Measurements from ENCODE around the gene PLCB3. TPM values are rescaled to one million over a fixed set of nuclear protein-coding genes. Genes with fewer than 3 reads are reported as not detected.
A peak's percentile ranks its signal among the peaks of the same experiment; 100 is the strongest.

Gene PLCB3
- total and polyA plus RNA-seq, 2 experiments from 2014 or later: 28.1 to 103 TPM

GRCh38 chr11:64206457-64207255 is 44.7 kb upstream of the PLCB3 start, which contains the start of gene FERMT3:
Gene FERMT3 (plus strand): TSS chr11:64206721. CDS start chr11:64207365, 644 bp downstream.
- H3K36me3 ChIP-seq (ENCODE audit: insufficient read depth): peaks cover 27% of the 10 kb centered on the region
- Mint-ChIP-seq H3K27me3 (ENCODE audit: insufficient read depth, low read depth, poor library complexity) (peaks cover 18% of the 10 kb centered on the region), H3K4me1 (peaks cover 18% of the 10 kb centered on the region), H3K27ac (peak within 1 kb of the TSS; percentile 70; the same call in 1 of the 2 replicates), H3K4me3 (no peak within 1 kb of the TSS), H3K9me3 (no peaks in the 10 kb centered on the region), H3K36me3 (ENCODE audit: low read depth) (peaks cover 44% of the 10 kb centered on the region)
- H3K4me2 ChIP-seq: no peak within 1 kb of the TSS
- no peak for DNase-seq (ENCODE audit: low spot score)
- H4K20me1 ChIP-seq (replicated peaks; ENCODE audit: insufficient read depth): peaks cover 17% of the 10 kb centered on the region
- H3K27ac ChIP-seq (ENCODE audit: low read depth): peak within 1 kb of the TSS; percentile 79
- H3K4me3 ChIP-seq: no peak within 1 kb of the TSS
- no peaks in the 10 kb centered on the region for H3K79me2 ChIP-seq (replicated peaks; ENCODE audit: insufficient read depth)
- H3K9me2 ChIP-seq (ENCODE audit: insufficient read depth): no peaks in the 10 kb centered on the region
- H2AFZ ChIP-seq: no peak within 1 kb of the TSS
- TF ChIP-seq POLR2AphosphoS5 (IDR thresholded peaks at IDR 0.05; ENCODE audit: low read depth): 0 out of 2 replicates have a peak, but pooled peaks have one; percentile 15
- no peak for TF ChIP-seq EZH2phosphoT487 (IDR thresholded peaks at IDR 0.05; ENCODE audit: unreplicated experiment)
- no peak for ATAC-seq
- no peaks in the 10 kb centered on the region for H3K27me3 ChIP-seq (ENCODE audit: insufficient read depth)
- no peaks in the 10 kb centered on the region; the same call in 1 of the 2 replicates for H3K4me1 ChIP-seq (ENCODE audit: insufficient read depth)
- H3F3A ChIP-seq (replicated peaks; ENCODE audit: low read depth): peaks cover 36% of the 10 kb centered on the region

- Histone ChIP-seq H2AFZ (no peak overlapping the region), H3K9me2 (ENCODE audit: insufficient read depth) (no peaks in the 10 kb centered on the region), H3K4me1 (ENCODE audit: insufficient read depth) (no peaks in the 10 kb centered on the region; the same call in 1 of the 2 replicates), H3K27me3 (ENCODE audit: insufficient read depth) (no peaks in the 10 kb centered on the region), H3K4me2 (no peak overlapping the region), H3K36me3 (ENCODE audit: insufficient read depth) (peaks cover 21% of the 10 kb centered on the region), H4K20me1 (replicated peaks; ENCODE audit: insufficient read depth) (peaks cover 11% of the 10 kb centered on the region), H3K79me2 (replicated peaks; ENCODE audit: insufficient read depth) (no peaks in the 10 kb centered on the region), H3K4me3 (no peak overlapping the region), H3F3A (replicated peaks; ENCODE audit: low read depth) (peaks cover 31% of the 10 kb centered on the region), H3K27ac (ENCODE audit: low read depth) (no peak overlapping the region)
- Mint-ChIP-seq H3K9me3 (no peaks in the 10 kb centered on the region), H3K4me1 (peaks cover 18% of the 10 kb centered on the region), H3K4me3 (no peak overlapping the region), H3K36me3 (ENCODE audit: low read depth) (peaks cover 43% of the 10 kb centered on the region), H3K27me3 (ENCODE audit: insufficient read depth, low read depth, poor library complexity) (peaks cover 18% of the 10 kb centered on the region), H3K27ac (peak overlapping the region; percentile 56; the same call in 1 of the 2 replicates)
- DNase-seq (ENCODE audit: low spot score) (peak; percentile 34), ATAC-seq (no peak)
- TF ChIP-seq CREB1 (CRISPR knock-in tag; IDR thresholded peaks at IDR 0.05; ENCODE audit: low read depth) (no peak), ZNF331 (CRISPR knock-in tag; IDR thresholded peaks at IDR 0.05; ENCODE audit: low read depth) (no peak), STAT1 (IDR thresholded peaks at IDR 0.05; ENCODE audit: unreplicated experiment) (no peak), ZNF114 (CRISPR knock-in tag; IDR thresholded peaks at IDR 0.05) (no peak), EZH2phosphoT487 (IDR thresholded peaks at IDR 0.05; ENCODE audit: unreplicated experiment) (no peak), REST (IDR thresholded peaks at IDR 0.05; ENCODE audit: unreplicated experiment) (no peak), EZH2 (IDR thresholded peaks at IDR 0.05; ENCODE audit: low read depth, unreplicated experiment) (no peak), POLR2AphosphoS5 (IDR thresholded peaks at IDR 0.05; ENCODE audit: low read depth) (no peak), NANOG (IDR thresholded peaks at IDR 0.05; ENCODE audit: borderline replicate concordance) (no peak), JUNB (IDR thresholded peaks at IDR 0.05; ENCODE audit: unreplicated experiment) (no peak)
- TF ChIP-seq, protein P1, sequence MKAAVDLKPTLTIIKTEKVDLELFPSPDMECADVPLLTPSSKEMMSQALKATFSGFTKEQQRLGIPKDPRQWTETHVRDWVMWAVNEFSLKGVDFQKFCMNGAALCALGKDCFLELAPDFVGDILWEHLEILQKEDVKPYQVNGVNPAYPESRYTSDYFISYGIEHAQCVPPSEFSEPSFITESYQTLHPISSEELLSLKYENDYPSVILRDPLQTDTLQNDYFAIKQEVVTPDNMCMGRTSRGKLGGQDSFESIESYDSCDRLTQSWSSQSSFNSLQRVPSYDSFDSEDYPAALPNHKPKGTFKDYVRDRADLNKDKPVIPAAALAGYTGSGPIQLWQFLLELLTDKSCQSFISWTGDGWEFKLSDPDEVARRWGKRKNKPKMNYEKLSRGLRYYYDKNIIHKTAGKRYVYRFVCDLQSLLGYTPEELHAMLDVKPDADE (IDR thresholded peaks at IDR 0.05): no peak
- TF ChIP-seq, protein P2, sequence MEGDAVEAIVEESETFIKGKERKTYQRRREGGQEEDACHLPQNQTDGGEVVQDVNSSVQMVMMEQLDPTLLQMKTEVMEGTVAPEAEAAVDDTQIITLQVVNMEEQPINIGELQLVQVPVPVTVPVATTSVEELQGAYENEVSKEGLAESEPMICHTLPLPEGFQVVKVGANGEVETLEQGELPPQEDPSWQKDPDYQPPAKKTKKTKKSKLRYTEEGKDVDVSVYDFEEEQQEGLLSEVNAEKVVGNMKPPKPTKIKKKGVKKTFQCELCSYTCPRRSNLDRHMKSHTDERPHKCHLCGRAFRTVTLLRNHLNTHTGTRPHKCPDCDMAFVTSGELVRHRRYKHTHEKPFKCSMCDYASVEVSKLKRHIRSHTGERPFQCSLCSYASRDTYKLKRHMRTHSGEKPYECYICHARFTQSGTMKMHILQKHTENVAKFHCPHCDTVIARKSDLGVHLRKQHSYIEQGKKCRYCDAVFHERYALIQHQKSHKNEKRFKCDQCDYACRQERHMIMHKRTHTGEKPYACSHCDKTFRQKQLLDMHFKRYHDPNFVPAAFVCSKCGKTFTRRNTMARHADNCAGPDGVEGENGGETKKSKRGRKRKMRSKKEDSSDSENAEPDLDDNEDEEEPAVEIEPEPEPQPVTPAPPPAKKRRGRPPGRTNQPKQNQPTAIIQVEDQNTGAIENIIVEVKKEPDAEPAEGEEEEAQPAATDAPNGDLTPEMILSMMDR (conservative IDR thresholded peaks at IDR 0.05; ENCODE audit: low read depth in 2 of 2): no peak
Observed at GRCh38 chr11:64207256-64208085, 43.9 kb upstream of the PLCB3 start.
